OCI-LY7 (cell line): Measurements from ENCODE around the gene PRSS16. TPM values are rescaled to one million over a fixed set of nuclear protein-coding genes. Genes with fewer than 3 reads are reported as not detected.

ENCODE experiments used
- BruUV-seq: library from RNA; stranded (reverse); fragments of 400-500 nt; replicated peaks from 2 replicates; lab custom pipeline; 2021; lab: Mats Ljungman, UMichigan
- CTCF ChIA-PET: fragments of 300-600 bp; sonication (Branson Sonifier 250); formaldehyde crosslinking; loops from one replicate; lab custom pipeline; 2022; ENCODE audit warnings: antibody characterized with exemption; ENCODE audit not compliant: unreplicated experiment; lab: Charles Lee
- POLR2A ChIA-PET: fragments of 300-600 bp; sonication (Branson Sonifier 250); formaldehyde crosslinking; loops from one replicate; lab custom pipeline; 2022; ENCODE audit warnings: antibody characterized with exemption; lab: Charles Lee
- DNase-seq: peaks from one replicate; pipeline ENCODE4 v3.0.0-alpha.2; 2015; ENCODE audit warnings: low spot score
- H2AFZ ChIP-seq: fragments of 200-600 bp; sonication (generic), shearing (Covaris generic); 2 replicates; pipeline ENCODE4 v1.6.1; 2014; ENCODE audit warnings: mild to moderate bottlenecking, antibody characterized with exemption, low read length, moderate library complexity
- H3K27ac ChIP-seq: fragments of 200-600 bp; sonication (generic); 2 replicates; pipeline ENCODE4 v1.5.1; 2014; ENCODE audit warnings: mixed run types, low read depth, mild to moderate bottlenecking, moderate library complexity, low read length, inconsistent platforms; ENCODE audit not compliant: poor library complexity, severe bottlenecking
- H3K36me3 ChIP-seq: fragments of 200-600 bp; sonication (generic); 2 replicates; pipeline ENCODE4 v1.6.1; 2014; ENCODE audit warnings: mild to moderate bottlenecking, antibody characterized with exemption, low read length, moderate library complexity, mixed read lengths; ENCODE audit not compliant: insufficient read depth
- H3K4me1 ChIP-seq: fragments of 200-600 bp; sonication (generic); 2 replicates; pipeline ENCODE4 v1.5.1; 2014; ENCODE audit warnings: mild to moderate bottlenecking, low read length; ENCODE audit not compliant: insufficient read depth, poor library complexity, severe bottlenecking
- H3K4me2 ChIP-seq: fragments of 200-600 bp; sonication (generic); 2 replicates; pipeline ENCODE4 v1.6.1; 2014; ENCODE audit warnings: mild to moderate bottlenecking, low read length
- H3K4me3 ChIP-seq: fragments of 200-600 bp; sonication (generic); 2 replicates; pipeline ENCODE4 v1.5.1; 2014; ENCODE audit warnings: mild to moderate bottlenecking, low read depth, low read length; ENCODE audit not compliant: poor library complexity, severe bottlenecking
- H3K79me2 ChIP-seq: fragments of 200-600 bp; sonication (generic); 2 replicates; pipeline ENCODE4 v1.6.1; 2016; ENCODE audit warnings: low read depth, mild to moderate bottlenecking, low read length, moderate library complexity, mixed read lengths; ENCODE audit not compliant: insufficient read depth
- H3K9me2 ChIP-seq: fragments of 200-600 bp; sonication (generic); 2 replicates; pipeline ENCODE4 v1.6.1; 2016; ENCODE audit warnings: mild to moderate bottlenecking, low read length, mixed read lengths; ENCODE audit not compliant: insufficient read depth
- H3K9me3 ChIP-seq: fragments of 200-600 bp; sonication (generic); 2 replicates; pipeline ENCODE4 v1.6.1; 2014; ENCODE audit warnings: mild to moderate bottlenecking, mixed run types, low read length, mixed read lengths
- H4K20me1 ChIP-seq: fragments of 200-600 bp; sonication (generic); 2 replicates; pipeline ENCODE4 v1.6.1; 2014; ENCODE audit warnings: mild to moderate bottlenecking, antibody characterized with exemption, low read length, moderate library complexity, mixed read lengths; ENCODE audit not compliant: insufficient read depth
- CTCF ChIP-seq: fragments of 200-600 bp; sonication (generic); conservative IDR thresholded peaks from 2 replicates; pipeline ENCODE4 v1.5.1; 2014; ENCODE audit warnings: mild to moderate bottlenecking, antibody characterized with exemption, low read length, moderate library complexity, mixed read lengths
- EZH2phosphoT487 ChIP-seq: fragments of 200-600 bp; sonication (generic); IDR thresholded peaks from 2 replicates; pipeline ENCODE4 v1.6.1; 2018; ENCODE audit warnings: low read depth, borderline replicate concordance, mild to moderate bottlenecking, mixed run types, antibody characterized with exemption, low read length, moderate library complexity, mixed read lengths
- intact Hi-C: fragments of 100-400 bp; cut with micrococcal nuclease; formaldehyde crosslinking; loops from one replicate; pipeline ENCODE4 v1.10.0; 2022; ENCODE audit not compliant: unreplicated experiment
- total RNA-seq, 2 experiments: library from RNA; depleted of rRNA in 1 of 2; stranded (reverse); fragments of >200 nt in 1 of 2; shearing (Covaris generic) in 1 of 2; gene quantifications; 2 replicates each; pipeline ENCODE4 v1.2.3, GENCODE V29; 2014 to 2022

Gene PRSS16
- total RNA-seq, 2 experiments from 2014 or later: 4.6 to 12.0 TPM

- no peak overlapping the region for H3K27ac ChIP-seq
- H3K9me3 ChIP-seq: no peaks in the 10 kb centered on the region
- no peak overlapping the region for H3K4me2 ChIP-seq
- H3K9me2 ChIP-seq: no peaks in the 10 kb centered on the region
- H3K4me1 ChIP-seq: no peaks in the 10 kb centered on the region
- no peaks in the 10 kb centered on the region for H4K20me1 ChIP-seq
- ChIA-PET CTCF (no interaction called here), POLR2A (interaction anchor here (0.6 kb wide), 1 partner anchor 65 kb away, joined by 3 read pairs; no protein-coding TSS in a partner anchor)
- H3K36me3 ChIP-seq: no peaks in the 10 kb centered on the region
- peak; percentile 9 for DNase-seq
- TF ChIP-seq EZH2phosphoT487 (no peak), CTCF (no peak)
- H3K4me3 ChIP-seq: no peak overlapping the region
- H3K79me2 ChIP-seq: no peaks in the 10 kb centered on the region
- 0 out of 2 replicates have a peak overlapping the region, but pooled peaks have one; percentile 29 for H2AFZ ChIP-seq
- intact Hi-C loops: no loop called here
- BruUV-seq: no TSS peak
These were observed 4.8 kb upstream of the PRSS16 start for GRCh38 chr6:27242589-27243265.

DNA sequence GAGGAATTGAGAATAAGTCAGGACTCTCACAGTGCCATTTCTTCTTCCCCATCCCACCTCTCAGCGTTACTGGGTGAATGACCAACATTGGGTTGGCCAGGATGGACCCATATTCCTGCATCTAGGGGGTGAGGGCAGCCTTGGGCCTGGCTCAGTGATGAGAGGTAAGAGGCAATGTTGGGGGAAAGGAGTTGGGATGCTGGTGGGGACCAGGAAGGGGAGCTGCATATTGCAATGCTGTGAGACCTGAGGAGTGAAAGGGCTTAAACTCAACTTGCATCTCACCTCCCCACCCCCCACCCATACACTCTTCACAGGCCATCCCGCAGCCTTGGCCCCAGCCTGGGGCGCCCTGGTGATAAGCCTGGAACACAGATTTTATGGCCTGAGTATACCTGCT, 1.3 kb downstream of the PRSS16 start:
- intact Hi-C loops: no loop called here
- Histone ChIP-seq H3K4me3 (no peak overlapping the region), H3K27ac (no peak overlapping the region), H3K4me2 (no peak overlapping the region), H2AFZ (no peak overlapping the region), H3K79me2 (no peaks in the 10 kb centered on the region), H4K20me1 (no peaks in the 10 kb centered on the region), H3K9me2 (no peaks in the 10 kb centered on the region), H3K9me3 (no peaks in the 10 kb centered on the region), H3K36me3 (no peaks in the 10 kb centered on the region), H3K4me1 (peaks cover 15% of the 10 kb centered on the region)
- no peak for TF ChIP-seq CTCF
- no peak for TF ChIP-seq EZH2phosphoT487
- no TSS peak for BruUV-seq
- CTCF ChIA-PET: no interaction called here
- POLR2A ChIA-PET: interaction anchor here (0.6 kb wide), 1 partner anchor 76 kb away, joined by 4 read pairs; no protein-coding TSS in a partner anchor
- DNase-seq: no peak
